Renal pelvis (tissue), 4 donors: ENCODE data around the gene AGAP1. TPM values are rescaled to one million over a fixed set of nuclear protein-coding genes. Genes with fewer than 3 reads are reported as not detected.
"Not testable (repeated sequence)": the region's sequence is repeated elsewhere in the genome, so short reads cannot be mapped to it uniquely, and the experiment has no call there.

Source experiments
- DNase-seq: peaks from one replicate; pipeline ENCODE4 v3.0.0-alpha.2; 2013
- polyA plus RNA-seq, 3 donors: library from polyadenylated mRNA; unstranded; fragments of 120-200 nt; gene quantifications; one replicate each; pipeline ENCODE4 v1.2.1, GENCODE V29; 2013; ENCODE audit not compliant: insufficient read length in 3 of 3

AGAP1 gene
- polyA plus RNA-seq, 3 donors: 20.5 to 23.8 (median 21.0) TPM

GRCh38 chr2:235762832-235763598 lies 269.2 kb downstream of the AGAP1 start:
- DNase-seq: no peak

GRCh38 chr2:235763816-235764215 lies 270.0 kb downstream of the AGAP1 start:
- DNase-seq: no peak

- not testable (repeated sequence) for DNase-seq
These were observed 270.6 kb downstream of the AGAP1 start for GRCh38 chr2:235764478-235764877.

- no peak for DNase-seq
These were observed 271.5 kb downstream of the AGAP1 start for GRCh38 chr2:235765181-235765820.

GRCh38 chr2:235766278-235766677 lies 272.4 kb downstream of the AGAP1 start:
- DNase-seq: peak; percentile 92

GRCh38 chr2:235768606-235769005 lies 274.8 kb downstream of the AGAP1 start:
- DNase-seq: no peak

- DNase-seq: no peak
These were observed 275.2 kb downstream of the AGAP1 start for GRCh38 chr2:235769046-235769445.

- DNase-seq: no peak
These were observed 277.3 kb downstream of the AGAP1 start for GRCh38 chr2:235770909-235771820.

- DNase-seq: no peak
These were observed 279.5 kb downstream of the AGAP1 start for GRCh38 chr2:235773188-235773928.

- no peak for DNase-seq
These were observed 280.5 kb downstream of the AGAP1 start for GRCh38 chr2:235774153-235774870.

- no peak for DNase-seq
These were observed 282.7 kb downstream of the AGAP1 start for GRCh38 chr2:235776531-235776930.

GRCh38 chr2:235779444-235779896 lies 285.6 kb downstream of the AGAP1 start:
- peak; percentile 81 for DNase-seq

GRCh38 chr2:235780401-235780800 lies 286.6 kb downstream of the AGAP1 start:
- peak; percentile 76 for DNase-seq

- DNase-seq: peak; percentile 52
These were observed 287.9 kb downstream of the AGAP1 start for GRCh38 chr2:235781775-235782174.

- no peak for DNase-seq
These were observed 290.9 kb downstream of the AGAP1 start for GRCh38 chr2:235784788-235785187.

- DNase-seq: no peak
These were observed 295.7 kb downstream of the AGAP1 start for GRCh38 chr2:235789552-235789951.

GRCh38 chr2:235793163-235793752 lies 299.4 kb downstream of the AGAP1 start:
- DNase-seq: no peak

- DNase-seq: no peak
These were observed 305.4 kb downstream of the AGAP1 start for GRCh38 chr2:235799281-235799680.

- no peak for DNase-seq
These were observed 308.7 kb downstream of the AGAP1 start for GRCh38 chr2:235802542-235802941.

GRCh38 chr2:235803028-235803427 lies 309.2 kb downstream of the AGAP1 start:
- DNase-seq: no peak
